ENCODE measurements around the gene FAAP20.
A peak's percentile ranks its signal among the peaks of the same experiment; 100 is the strongest.

The FAAP20 gene

DNA sequence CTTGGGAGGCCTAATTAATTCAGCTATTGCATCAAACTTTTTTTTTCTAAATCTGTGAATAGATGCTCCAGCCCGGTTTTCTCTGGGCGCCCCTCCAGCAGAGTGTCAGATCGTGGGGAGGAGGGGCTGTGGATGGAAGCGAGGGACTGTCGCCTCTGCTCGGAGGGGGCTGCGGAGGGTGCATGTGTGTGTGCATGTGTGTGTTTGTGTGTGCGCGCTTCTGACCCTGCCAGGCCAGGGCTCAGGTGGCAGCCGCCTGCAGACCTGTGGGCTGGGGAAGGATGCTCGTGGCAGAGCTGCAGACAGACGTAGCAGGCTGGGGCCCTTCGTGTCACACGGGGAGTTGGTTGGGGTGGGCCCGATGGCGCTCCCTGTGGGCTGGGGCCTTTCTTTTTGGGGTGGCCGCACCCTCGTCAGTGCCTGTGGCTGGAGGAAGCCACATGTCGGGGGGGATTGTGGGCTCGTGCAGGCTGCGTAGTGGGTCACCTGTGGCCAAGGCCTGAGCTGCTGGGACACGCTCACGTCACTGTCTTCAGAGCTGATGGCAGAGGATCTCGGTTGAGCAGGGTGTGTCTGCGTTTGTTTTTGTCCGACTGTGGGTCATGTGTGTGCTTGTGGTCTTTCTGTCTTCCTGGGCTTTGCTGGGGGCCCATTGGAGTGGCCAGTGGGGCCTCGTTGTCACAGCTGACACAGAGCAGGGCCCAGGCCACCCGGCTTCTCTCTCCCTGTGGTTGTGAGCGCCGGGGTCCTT lies 36.4 kb upstream of the FAAP20 start:
- peak in 48 of 56 donors; percentile 20 to 87 (median 62) for DNase-seq

DNA sequence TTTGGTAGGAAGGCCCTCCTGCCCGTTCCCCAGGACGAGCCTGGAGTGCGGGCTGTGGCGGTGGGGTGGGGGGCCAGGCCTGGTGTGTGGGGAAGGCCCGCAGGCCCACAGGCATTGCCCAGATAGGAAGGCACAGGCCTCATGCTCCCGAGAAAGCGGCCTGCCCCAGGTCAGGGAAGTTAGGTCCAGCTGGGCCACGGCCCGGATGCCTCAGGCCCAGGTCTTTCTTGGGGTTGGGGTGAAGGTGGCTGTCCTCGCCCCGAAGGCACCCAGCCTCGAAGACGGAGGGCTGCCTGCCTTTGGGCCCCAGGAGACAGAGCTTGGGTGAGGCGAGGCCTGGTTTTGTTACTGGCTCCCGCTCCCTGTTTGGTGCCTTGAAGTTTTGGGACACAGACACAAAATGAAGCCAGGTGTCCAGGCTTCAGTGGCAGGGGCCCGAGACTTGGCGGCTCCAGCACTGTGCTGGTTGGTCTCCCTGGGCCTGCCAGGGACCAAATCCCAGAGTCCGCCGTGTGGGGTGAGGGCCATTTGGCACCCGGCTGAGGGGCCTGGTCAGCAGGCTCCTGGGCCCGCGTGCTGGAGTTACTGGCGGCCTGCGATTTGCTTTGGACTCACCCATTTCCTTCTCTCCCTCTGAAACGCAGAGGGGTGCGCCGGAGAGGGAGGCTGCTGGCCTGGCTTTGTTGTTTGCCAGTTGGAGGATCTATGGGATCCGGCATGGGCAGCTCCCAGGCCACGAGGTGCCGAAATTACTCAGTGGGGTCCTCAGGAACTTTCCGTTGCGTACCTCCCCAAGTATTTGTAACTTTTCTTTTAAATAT lies 35.5 kb upstream of the FAAP20 start:
- DNase-seq, result peak in 35 of 56 donors; percentile 32 to 74 (median 52)

DNA sequence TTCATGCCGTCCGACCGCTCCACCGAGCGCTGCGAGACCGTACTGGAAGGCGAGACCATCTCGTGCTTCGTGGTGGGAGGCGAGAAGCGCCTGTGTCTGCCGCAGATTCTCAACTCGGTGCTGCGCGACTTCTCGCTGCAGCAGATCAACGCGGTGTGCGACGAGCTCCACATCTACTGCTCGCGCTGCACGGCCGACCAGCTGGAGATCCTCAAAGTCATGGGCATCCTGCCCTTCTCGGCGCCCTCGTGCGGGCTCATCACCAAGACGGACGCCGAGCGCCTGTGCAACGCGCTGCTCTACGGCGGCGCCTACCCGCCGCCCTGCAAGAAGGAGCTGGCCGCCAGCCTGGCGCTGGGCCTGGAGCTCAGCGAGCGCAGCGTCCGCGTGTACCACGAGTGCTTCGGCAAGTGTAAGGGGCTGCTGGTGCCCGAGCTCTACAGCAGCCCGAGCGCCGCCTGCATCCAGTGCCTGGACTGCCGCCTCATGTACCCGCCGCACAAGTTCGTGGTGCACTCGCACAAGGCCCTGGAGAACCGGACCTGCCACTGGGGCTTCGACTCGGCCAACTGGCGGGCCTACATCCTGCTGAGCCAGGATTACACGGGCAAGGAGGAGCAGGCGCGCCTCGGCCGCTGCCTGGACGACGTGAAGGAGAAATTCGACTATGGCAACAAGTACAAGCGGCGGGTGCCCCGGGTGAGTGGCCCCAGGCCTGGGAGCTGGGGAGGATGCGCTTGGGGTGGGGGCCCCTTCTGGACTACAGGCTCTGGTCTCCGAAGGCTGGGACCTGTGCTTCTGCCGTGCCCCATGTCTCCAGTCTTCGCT lies 34.7 kb upstream of the FAAP20 start:
- peak in 52 of 56 donors; percentile 33 to 86 (median 70) for DNase-seq

DNA sequence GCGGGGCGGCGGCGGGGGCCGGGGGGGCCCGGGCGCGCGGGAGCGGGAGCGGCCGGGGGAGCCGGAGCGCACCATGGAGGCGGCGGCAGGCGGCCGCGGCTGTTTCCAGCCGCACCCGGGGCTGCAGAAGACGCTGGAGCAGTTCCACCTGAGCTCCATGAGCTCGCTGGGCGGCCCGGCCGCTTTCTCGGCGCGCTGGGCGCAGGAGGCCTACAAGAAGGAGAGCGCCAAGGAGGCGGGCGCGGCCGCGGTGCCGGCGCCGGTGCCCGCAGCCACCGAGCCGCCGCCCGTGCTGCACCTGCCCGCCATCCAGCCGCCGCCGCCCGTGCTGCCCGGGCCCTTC lies 34.1 kb upstream of the FAAP20 start:
- DNase-seq, result no peak

DNA sequence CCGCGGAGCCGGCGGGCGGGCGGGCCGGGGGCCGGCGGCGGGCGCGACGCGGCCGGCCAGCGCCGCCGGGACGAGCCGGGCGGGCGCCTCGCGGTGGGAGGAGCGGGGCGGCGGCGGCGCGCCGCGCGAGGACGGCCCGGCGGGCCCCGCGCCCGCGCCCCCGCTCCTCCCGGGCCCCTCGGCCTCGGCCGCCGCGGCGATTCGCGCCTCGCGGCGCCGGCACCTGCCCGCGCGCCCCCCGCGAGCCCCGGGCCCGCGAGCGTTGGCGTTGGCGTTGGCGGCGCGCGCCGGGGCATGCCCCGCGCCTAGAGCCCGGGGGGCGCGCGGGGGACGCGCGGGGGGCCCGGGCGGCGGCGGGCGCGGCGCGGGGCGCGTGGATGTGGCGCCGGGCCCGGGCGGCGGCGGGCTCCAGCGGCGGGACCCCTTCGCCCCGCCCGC lies 33.6 kb upstream of the FAAP20 start, which contains the start of gene SKI:
Gene SKI (plus strand): TSS at position 163 of the 438 bp plus-strand sequence. CDS start 448 bp downstream, outside the sequence.
- DNase-seq, result no peak

DNA sequence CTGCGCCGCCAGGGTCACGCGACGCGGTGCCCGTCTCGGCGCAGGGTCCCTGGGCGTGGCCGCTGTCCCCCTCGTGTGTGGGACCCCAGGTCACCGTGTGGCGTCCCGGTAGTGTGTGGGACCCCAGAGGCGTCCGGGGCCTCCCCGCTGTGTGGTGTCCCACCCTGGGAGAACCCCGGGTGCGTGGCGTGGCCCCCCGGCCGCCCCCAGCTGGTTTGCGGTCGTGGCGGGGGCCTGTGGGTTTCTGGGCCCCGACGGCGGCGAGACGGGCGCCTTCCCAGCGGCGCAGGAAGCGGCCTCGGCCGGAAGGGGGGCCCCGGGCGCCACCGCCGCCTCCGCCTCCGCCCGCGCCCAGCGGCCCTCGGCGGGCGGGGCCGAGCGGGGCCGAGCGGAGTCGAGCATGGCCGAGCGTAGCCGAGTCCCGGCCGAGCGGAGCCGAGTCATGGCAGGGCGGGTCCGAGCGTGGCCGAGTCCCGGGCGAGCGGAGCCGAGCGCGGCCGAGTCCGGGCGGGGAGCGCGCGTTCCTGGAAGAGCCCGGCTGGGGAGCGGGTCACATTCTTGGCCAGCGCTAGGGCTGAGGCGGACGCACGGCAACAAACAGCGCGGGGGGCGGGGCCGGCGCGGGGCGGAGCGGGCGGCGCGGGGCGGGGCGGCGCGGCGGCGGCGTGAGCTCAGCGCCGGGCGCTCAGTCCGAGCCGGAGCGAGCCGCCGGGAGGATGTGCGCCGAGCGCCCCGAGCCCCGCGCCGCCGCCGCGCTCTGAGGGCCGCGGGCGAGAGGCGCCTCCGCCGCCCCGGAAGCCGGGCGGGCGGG lies 33.0 kb upstream of the FAAP20 start:
- DNase-seq, result peak in 55 of 56 donors; percentile 55 to 97 (median 92)

DNA sequence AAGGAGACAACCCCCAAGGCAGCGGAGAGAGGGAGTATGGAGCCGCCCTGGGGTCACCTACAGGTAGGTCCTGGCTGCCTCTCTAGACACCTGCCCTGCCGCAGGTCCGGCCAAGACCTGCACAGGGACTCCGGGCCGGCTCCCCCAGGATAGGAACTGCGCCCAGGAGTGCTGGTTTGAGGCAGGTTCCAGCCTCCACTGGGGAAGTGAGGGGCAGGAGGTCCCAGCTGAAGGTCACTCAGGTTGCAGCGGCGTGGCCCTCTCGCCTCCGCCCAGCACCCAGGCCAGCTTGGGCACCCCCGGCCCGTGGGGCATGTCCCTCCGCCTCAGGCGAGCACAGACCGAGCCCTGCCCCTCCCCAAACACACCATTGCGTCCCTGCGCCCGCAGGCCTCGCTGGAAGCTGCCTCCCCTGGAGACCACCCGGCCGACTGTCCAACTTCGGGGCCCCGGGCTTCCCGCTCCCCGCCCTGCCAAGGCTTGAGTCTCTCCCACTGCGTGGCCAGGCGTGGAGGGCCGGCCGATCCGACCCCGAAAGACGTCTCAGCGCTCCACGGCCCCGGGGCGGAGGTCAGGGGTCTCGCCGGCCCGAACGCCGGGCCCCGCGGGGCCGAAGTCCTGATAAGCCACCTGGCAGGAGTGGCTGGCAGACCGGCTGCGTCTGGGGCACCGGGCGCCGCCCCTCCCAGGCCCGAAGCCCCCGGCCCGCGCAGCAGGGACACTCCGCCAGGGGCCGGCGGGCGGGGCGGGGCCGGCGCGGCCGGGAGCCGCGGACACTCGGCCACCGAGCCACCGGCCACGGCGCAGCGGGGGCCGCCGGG lies 32.2 kb upstream of the FAAP20 start:
- DNase-seq, result peak in 1 of 56 donors; percentile 39

DNA sequence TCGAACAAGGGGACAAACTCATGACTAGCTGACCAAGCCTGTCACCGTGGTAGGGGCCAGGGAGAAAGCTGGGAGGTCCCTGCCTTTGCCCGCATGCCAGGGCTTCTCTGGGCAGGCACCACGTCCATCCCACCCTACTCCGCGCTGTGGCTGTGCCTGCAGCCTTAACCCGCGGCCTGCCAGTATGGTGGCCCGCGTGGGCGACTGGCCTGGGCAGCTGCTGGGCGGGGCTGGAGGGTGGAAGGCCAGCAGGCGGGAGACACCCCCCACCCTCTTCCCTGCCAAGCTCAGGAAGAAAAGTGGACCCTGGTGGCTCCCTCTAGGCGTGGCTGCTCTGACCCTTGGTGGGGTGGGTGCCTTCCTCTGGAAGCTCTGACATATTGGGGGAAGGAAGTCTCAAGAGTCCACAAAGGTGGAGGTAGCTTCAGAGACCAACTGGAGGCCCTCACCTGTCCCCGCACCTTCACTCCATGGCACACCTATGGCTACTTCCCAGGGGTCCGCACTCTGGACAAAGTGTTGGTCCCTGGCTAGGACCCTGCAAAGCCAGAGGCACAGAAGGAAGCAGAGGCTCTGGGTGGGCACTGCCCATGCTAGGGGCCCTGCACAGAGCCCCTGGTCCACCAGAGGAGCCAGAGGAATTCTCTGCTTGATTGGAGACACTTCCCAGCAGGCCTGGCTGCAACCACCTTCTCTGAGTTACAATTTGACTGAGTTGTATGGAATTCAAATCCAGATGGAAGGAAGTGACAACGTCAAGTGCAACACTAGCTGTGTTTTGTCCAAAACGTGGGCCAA lies 30.3 kb upstream of the FAAP20 start:
- no peak for DNase-seq

DNA sequence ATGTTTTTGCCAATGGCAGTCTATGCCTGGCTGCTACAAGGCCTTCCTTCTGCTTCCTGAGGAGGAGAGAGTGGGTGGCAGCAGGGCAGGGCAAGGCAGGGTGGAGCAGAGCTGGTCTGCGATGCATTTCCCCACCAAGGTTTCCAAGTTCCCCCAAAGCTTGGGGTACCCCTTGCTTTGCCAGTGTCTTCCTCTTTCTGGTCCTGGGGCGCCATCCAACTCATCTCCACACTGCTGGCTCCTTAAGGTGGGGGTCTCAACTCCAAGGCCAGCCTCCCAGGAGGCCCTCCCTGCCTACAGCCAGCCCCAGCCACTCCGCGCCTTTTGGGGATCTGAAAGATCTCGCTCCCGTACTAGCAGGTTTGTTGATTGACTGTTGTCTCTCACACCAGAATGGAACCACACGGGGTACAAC lies 29.6 kb upstream of the FAAP20 start:
- peak in 1 of 56 donors; percentile 23 for DNase-seq

DNA sequence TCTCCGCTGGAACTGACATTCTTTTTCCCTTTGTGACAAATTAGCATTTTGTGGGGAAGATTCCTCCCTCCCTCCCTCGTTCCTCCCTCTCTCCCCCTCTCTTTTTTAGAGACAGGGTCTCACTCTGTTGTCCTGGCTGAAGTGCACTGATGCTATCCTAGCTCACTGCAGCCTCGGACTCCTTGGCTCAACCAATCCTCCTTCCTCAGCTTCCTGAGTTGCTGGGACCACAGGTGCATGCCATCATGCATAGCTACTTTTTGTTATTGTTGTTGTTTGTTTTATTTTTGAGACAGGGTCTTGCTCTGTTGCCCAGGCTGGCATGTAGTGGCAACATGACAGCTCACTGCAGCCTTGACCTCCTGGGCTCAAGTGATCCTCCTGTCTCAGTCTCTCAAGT lies 26.7 kb upstream of the FAAP20 start:
- no peak for DNase-seq

DNA sequence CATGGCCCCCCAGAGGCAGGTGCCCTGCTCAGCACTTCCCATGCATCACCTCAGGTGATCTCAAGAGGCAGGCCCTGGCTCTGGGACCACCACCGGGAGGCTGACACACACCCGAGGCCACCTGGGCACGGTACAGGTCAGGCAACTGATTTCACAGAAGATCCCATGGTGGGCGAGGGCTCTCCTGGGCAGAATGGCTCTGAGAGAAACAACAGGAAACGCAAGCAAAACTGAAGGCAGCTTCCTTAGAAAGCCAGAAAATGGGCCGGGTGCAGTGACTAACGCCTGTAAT lies 22.1 kb upstream of the FAAP20 start:
- DNase-seq, result no peak

DNA sequence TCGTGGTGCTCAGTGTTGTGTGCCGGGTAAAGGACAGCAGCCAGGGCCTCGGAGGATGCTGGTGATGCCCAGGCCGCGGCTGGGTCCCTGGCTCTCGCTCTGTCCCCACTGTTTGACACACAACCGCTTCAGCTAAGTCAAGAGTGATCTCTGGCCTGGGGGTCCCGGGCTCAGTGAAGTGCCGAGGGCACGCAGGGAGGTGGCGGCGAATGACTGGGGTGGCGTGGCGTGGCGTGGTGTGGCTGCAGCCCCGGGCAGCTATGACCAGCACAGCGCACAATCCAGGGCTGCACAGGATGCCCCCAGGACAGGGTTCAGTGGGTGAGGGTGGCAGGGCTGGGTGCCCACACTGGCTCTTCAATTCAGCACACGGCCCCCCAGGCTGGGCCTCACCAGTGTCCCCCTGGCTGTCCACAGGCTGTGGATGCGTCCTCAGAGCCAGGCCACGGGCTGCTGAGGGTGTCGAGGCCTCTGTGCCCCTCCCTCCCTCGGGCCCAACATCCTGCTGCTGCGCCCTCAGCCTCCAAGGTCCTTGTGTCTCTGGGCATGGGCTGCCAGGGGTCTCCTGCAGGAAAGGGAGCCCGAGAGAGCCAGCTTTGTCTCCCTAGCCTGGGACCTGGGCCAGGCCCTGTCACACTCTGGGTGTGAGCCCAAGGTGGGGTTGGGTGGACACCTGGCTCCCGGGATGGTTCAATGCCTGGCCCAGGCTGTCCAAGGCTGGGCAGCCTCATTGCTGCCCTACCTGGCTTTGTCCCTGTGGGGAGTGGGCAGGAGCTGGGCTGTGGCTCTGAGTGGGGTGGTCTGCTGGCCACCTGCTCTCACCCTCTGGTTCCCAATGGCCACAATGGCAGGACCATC lies 21.6 kb upstream of the FAAP20 start:
- no peak for DNase-seq

DNA sequence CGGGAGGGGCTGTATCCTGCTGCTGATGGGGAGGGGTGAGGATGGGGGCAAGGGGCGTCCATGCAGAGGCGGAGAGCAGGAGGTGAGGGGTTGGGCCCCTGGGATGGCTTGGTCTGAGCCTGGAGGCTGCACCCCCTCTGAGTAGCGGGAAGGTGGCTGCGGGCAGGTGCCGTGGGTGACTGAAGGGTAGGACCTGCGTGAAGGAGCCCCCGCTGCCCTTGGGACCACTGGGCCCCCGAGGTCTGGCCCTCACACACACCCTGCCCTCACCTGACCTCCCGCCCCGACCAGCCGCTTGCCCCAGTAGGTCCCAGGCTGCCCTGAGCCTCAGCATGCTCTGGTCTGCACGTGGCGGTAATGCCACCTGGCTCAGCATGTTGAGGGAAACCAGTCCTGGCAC lies 20.8 kb upstream of the FAAP20 start:
- no peak for DNase-seq

DNA sequence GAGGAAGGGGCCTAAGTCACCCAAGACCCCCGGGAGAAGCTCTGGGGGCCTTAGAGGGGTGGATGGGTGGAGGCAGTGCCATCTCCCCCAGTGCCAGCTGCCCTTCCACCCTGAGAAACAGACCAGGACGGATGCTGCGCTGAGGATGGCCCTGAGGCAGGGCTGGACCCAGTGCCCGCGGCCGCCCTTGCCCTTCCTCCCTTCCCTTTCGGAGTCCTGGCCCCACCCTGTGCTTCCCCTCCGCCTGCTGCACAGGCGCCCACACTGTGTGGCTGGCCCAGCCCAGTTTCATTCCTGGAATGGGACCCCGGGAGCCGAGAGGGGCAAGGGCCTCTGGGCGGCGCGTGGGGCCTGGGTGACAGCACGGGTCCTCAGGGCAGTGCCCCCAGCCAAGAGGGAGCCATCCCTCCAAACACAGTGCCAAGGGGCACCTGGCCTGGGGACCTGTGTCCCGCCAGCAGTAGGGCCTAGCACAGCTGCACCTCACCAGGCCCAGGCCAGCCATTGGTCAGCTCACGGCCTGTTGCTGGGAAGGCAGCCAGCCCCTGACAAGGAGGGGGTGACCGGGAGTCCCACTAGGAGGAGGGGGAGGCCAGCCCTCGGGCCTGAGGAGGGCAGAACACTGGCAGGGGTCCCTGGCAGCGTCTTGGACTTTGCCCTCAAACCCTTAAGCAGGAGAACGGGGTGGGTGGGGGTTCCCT lies 20.1 kb upstream of the FAAP20 start:
- DNase-seq, result peak in 25 of 56 donors; percentile 14 to 73 (median 43)

DNA sequence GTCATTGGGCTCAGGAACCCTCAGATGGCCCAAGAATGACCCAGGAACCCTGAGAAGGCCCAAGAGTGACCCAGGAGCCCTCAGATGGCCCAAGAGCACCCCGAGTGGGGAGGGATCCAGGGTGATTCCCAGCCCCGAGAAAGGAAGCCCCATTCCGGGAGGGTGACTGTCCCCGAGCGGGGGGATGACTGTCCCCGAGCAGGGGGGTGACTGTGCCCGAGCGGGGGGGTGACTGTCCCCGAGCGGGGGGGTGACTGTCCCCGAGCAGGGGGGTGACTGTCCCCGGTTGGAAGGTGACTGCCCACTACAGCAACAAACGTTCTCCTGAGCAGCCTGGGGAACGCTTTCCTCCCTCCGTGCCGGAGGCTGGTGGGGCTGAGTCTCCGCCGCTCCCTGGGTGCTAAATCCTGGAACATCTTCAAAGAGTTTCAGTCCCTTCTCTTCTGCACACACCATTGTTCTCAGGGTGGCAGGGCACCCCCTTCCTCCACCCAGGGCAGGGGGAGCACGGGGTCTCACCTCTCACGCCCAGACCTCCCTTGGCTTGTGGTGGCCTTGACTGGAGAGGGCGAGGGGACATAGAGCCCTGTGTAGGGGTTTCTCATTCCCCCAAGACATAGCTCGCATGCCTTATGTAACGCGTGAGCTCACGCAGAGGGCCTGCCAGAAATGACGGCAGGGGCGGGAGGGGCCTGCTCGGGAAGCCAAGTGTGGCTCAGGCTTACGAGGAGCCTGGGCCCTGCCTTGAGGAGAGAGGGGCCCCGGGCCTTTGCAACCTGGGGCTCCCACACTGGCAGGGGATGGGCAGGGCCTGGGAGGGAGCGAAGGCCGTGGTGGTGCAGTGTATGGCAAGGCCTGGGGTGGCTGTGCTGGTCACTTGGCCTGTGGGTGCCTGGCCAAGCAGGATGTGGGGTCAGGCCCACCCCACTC lies 19.3 kb upstream of the FAAP20 start:
- peak in 42 of 56 donors; percentile 20 to 84 (median 58) for DNase-seq
